Endodermal cell (in vitro differentiated cells): ENCODE measurements around the gene KCNK13. TPM values are rescaled to one million over a fixed set of nuclear protein-coding genes. Genes with fewer than 3 reads are reported as not detected.

Experiments used
- DNase-seq: peaks from one replicate; pipeline ENCODE4 v3.0.0-alpha.2; 2017
- H3K27ac ChIP-seq: 2 replicates; pipeline ENCODE4 v1.5.1; 2013; ENCODE audit warnings: mild to moderate bottlenecking, low read depth, low read length, moderate library complexity
- H3K27me3 ChIP-seq: 2 replicates; pipeline ENCODE4 v1.6.1; 2013; ENCODE audit warnings: mild to moderate bottlenecking, low read length, moderate library complexity; ENCODE audit not compliant: insufficient read depth, control insufficient read depth, poor library complexity, severe bottlenecking
- H3K36me3 ChIP-seq: 2 replicates; pipeline ENCODE4 v1.7.0; 2013; ENCODE audit warnings: mild to moderate bottlenecking, low read length, moderate library complexity; ENCODE audit not compliant: control insufficient read depth, insufficient read depth
- H3K4me1 ChIP-seq: one replicate; pipeline ENCODE4 v1.7.0; 2013; ENCODE audit warnings: low read length; ENCODE audit not compliant: control insufficient read depth, insufficient read depth
- H3K4me3 ChIP-seq: 2 replicates; pipeline ENCODE4 v1.5.1; 2013; ENCODE audit warnings: mild to moderate bottlenecking, low read length, moderate library complexity
- H3K9ac ChIP-seq: 2 replicates; pipeline ENCODE4 v1.6.1; 2013; ENCODE audit warnings: mild to moderate bottlenecking, low read length, moderate library complexity; ENCODE audit not compliant: poor library complexity, severe bottlenecking; ENCODE audit errors: extremely low read depth
- H3K9me3 ChIP-seq: 2 replicates; pipeline ENCODE4 v1.6.1; 2013; ENCODE audit warnings: mild to moderate bottlenecking, low read length, moderate library complexity; ENCODE audit not compliant: control insufficient read depth
- H3K27ac Mint-ChIP-seq: 2 replicates; pipeline ENCODE4 v1.8.0; 2020; ENCODE audit warnings: mixed read lengths
- H3K27me3 Mint-ChIP-seq: 2 replicates; pipeline ENCODE4 v1.8.0; 2021; ENCODE audit warnings: mild to moderate bottlenecking, mixed read lengths; ENCODE audit not compliant: insufficient read depth
- H3K36me3 Mint-ChIP-seq: 2 replicates; pipeline ENCODE4 v1.8.0; 2020; ENCODE audit warnings: low read depth, mixed read lengths
- H3K4me1 Mint-ChIP-seq: 2 replicates; pipeline ENCODE4 v1.8.0; 2020; ENCODE audit warnings: mixed read lengths
- H3K4me3 Mint-ChIP-seq: 2 replicates; pipeline ENCODE4 v1.8.0; 2020; ENCODE audit warnings: mild to moderate bottlenecking, moderate library complexity, mixed read lengths
- H3K9me3 Mint-ChIP-seq: 2 replicates; pipeline ENCODE4 v1.8.0; 2020; ENCODE audit warnings: mild to moderate bottlenecking, mixed read lengths
- WGBS, 2 experiments: methylation state at CpG; one replicate each; pipeline versions ENCODE4 v1.1.5 to v1.1.7; 2013; ENCODE audit warnings: missing lambda C conversion rate in 2 of 2, mixed read lengths in 1 of 2; ENCODE audit not compliant: insufficient coverage in 1 of 2, insufficient read length in 1 of 2; 5-methylcytosine and 5-hydroxymethylcytosine counted together
- total RNA-seq, 2 donors: library from RNA; stranded (reverse); fragmentation: NEBNext Ultra II Directional in 1 of 2; extraction: Animal tissue kit (Norgen Biotek cat#: 25700) in 1 of 2; gene quantifications; 2 replicates in 1 of 2; 3 replicates in 1 of 2; pipeline ENCODE4 v1.2.1, GENCODE V29; 2021
- TF ChIP-seq, protein P1 (sequence below): fragments of 200-600 bp; sonication (generic); conservative IDR thresholded peaks from 2 replicates; pipeline ENCODE4 v1.5.0; 2021; ENCODE audit warnings: antibody characterized with exemption, mild to moderate bottlenecking

KCNK13 gene
- total RNA-seq, 2 donors from 2014 or later = 0.58 to 1.3 TPM

- peaks cover 4% of the 10 kb centered on the region for H3K9me3 Mint-ChIP-seq
- 90 to 93% methylated on average over 9 to 11 of the region's 11 CpGs for WGBS, 2 experiments
- H3K27me3 Mint-ChIP-seq = no peaks in the 10 kb centered on the region
- peaks cover 45% of the 10 kb centered on the region for H3K36me3 ChIP-seq
- H3K4me1 Mint-ChIP-seq = peaks cover 37% of the 10 kb centered on the region
- H3K27ac Mint-ChIP-seq = no peak overlapping the region
- no peak overlapping the region for H3K4me3 Mint-ChIP-seq
- TF ChIP-seq, protein P1, sequence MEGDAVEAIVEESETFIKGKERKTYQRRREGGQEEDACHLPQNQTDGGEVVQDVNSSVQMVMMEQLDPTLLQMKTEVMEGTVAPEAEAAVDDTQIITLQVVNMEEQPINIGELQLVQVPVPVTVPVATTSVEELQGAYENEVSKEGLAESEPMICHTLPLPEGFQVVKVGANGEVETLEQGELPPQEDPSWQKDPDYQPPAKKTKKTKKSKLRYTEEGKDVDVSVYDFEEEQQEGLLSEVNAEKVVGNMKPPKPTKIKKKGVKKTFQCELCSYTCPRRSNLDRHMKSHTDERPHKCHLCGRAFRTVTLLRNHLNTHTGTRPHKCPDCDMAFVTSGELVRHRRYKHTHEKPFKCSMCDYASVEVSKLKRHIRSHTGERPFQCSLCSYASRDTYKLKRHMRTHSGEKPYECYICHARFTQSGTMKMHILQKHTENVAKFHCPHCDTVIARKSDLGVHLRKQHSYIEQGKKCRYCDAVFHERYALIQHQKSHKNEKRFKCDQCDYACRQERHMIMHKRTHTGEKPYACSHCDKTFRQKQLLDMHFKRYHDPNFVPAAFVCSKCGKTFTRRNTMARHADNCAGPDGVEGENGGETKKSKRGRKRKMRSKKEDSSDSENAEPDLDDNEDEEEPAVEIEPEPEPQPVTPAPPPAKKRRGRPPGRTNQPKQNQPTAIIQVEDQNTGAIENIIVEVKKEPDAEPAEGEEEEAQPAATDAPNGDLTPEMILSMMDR = no peak
- H3K27ac ChIP-seq = no peak overlapping the region
- no peak overlapping the region for H3K9ac ChIP-seq
- H3K4me1 ChIP-seq = peaks cover 6% of the 10 kb centered on the region
- H3K36me3 Mint-ChIP-seq = peaks cover 49% of the 10 kb centered on the region
- no peak overlapping the region for H3K4me3 ChIP-seq
- no peaks in the 10 kb centered on the region for H3K27me3 ChIP-seq
- DNase-seq = no peak
- H3K9me3 ChIP-seq = peaks cover 10% of the 10 kb centered on the region
Measured at GRCh38 chr14:90039253-90040010, 22.4 kb upstream of the KCNK13 start.

GRCh38 chr14:90040411-90040810 is 21.4 kb upstream of the KCNK13 start:
- 90 to 100% methylated on average over 3 of the region's 3 CpGs for WGBS, 2 experiments
- Mint-ChIP-seq H3K36me3 (peaks cover 49% of the 10 kb centered on the region), H3K9me3 (peaks cover 4% of the 10 kb centered on the region), H3K4me3 (no peak overlapping the region), H3K27me3 (no peaks in the 10 kb centered on the region), H3K4me1 (peaks cover 35% of the 10 kb centered on the region), H3K27ac (no peak overlapping the region)
- Histone ChIP-seq H3K4me3 (no peak overlapping the region), H3K27ac (no peak overlapping the region), H3K36me3 (peaks cover 52% of the 10 kb centered on the region), H3K9me3 (peaks cover 10% of the 10 kb centered on the region), H3K4me1 (peaks cover 4% of the 10 kb centered on the region), H3K27me3 (no peaks in the 10 kb centered on the region), H3K9ac (no peak overlapping the region)
- DNase-seq = no peak
- TF ChIP-seq, protein P1 = no peak

- H3K36me3 Mint-ChIP-seq = peaks cover 37% of the 10 kb centered on the region
- peaks cover 28% of the 10 kb centered on the region for H3K4me1 Mint-ChIP-seq
- no peak overlapping the region for H3K4me3 Mint-ChIP-seq
- H3K4me3 ChIP-seq = no peak overlapping the region
- H3K9me3 Mint-ChIP-seq = peaks cover 4% of the 10 kb centered on the region
- H3K27me3 Mint-ChIP-seq = no peaks in the 10 kb centered on the region
- H3K27ac Mint-ChIP-seq = no peak overlapping the region
- WGBS, 2 experiments = 96 to 98% methylated on average over 6 to 9 of the region's 9 CpGs
- peaks cover 4% of the 10 kb centered on the region for H3K4me1 ChIP-seq
- DNase-seq = no peak
- TF ChIP-seq, protein P1 = no peak
- no peak overlapping the region for H3K27ac ChIP-seq
- peaks cover 7% of the 10 kb centered on the region for H3K9me3 ChIP-seq
- no peak overlapping the region for H3K9ac ChIP-seq
- H3K36me3 ChIP-seq = peaks cover 44% of the 10 kb centered on the region
- no peaks in the 10 kb centered on the region for H3K27me3 ChIP-seq
Measured at GRCh38 chr14:90042496-90043252, 19.1 kb upstream of the KCNK13 start.
